GM12878 (cell line): ENCODE measurements around the gene RASGRP3. TPM values are rescaled to one million over a fixed set of nuclear protein-coding genes. Genes with fewer than 3 reads are reported as not detected.
A peak's percentile ranks its signal among the peaks of the same experiment; 100 is the strongest.

Source experiments
- ATAC-seq: fragments of 200-7000 bp; cut with Tn5 transposase; 3 replicates; pipeline ENCODE4 v1.9.1; 2020; ENCODE audit warnings: mild to moderate bottlenecking, moderate library complexity
- BruUV-seq: library from RNA; stranded (reverse); fragments of 400-500 nt; replicated peaks from 2 replicates; lab custom pipeline; 2021; lab: Mats Ljungman, UMichigan
- CTCF ChIA-PET: fragments of 300-600 bp; sonication (Branson Sonifier 250); formaldehyde crosslinking; extraction: SDS; loops from one replicate; lab custom pipeline; 2021; ENCODE audit warnings: inconsistent platforms; lab: Yijun Ruan, JAX
- POLR2A ChIA-PET: fragments of 350-600 bp; formaldehyde crosslinking; extraction: SDS; loops from one replicate; lab custom pipeline; 2021; ENCODE audit warnings: inconsistent platforms; lab: Charles Lee
- RAD21 ChIA-PET: fragments of 300-600 bp; sonication (Branson Sonifier 250); formaldehyde crosslinking; loops from one replicate; lab custom pipeline; 2023; ENCODE audit warnings: antibody characterized with exemption; ENCODE audit not compliant: unreplicated experiment; lab: Charles Lee
- SMC1A ChIA-PET: fragments of 300-600 bp; sonication (Branson Sonifier 250); formaldehyde crosslinking; loops from one replicate; lab custom pipeline; 2023; ENCODE audit not compliant: unreplicated experiment, uncharacterized antibody; lab: Charles Lee
- DNase-seq: peaks from one replicate; pipeline ENCODE4 v3.0.0-alpha.2; 2011; ENCODE audit warnings: low read depth, low spot score
- FAIRE-seq: peaks from 3 replicates; lab custom pipeline; 2011; peaks lifted over from hg19 to GRCh38; lab: Jason Lieb, UNC
- H2AFZ ChIP-seq: 2 replicates; pipeline ENCODE4 v1.6.0; 2011; ENCODE audit warnings: low read depth, low read length, control low read depth; ENCODE audit not compliant: control insufficient read depth
- H3K27ac ChIP-seq: 2 replicates; pipeline ENCODE4 v1.5.1; 2011; ENCODE audit warnings: control low read depth; ENCODE audit not compliant: control insufficient read depth, insufficient read depth
- H3K27me3 ChIP-seq, 2 experiments: replicated peaks in 1 of 2; 2 replicates each; pipeline versions ENCODE4 v1.6.0 to v1.6.1; 2011; ENCODE audit warnings: low read length in 1 of 2; ENCODE audit not compliant: control insufficient read depth in 2 of 2, insufficient read depth in 2 of 2
- H3K36me3 ChIP-seq, 2 experiments: 2 replicates each; pipeline ENCODE4 v1.5.1; 2011; ENCODE audit warnings: low read length in 1 of 2; ENCODE audit not compliant: control insufficient read depth in 2 of 2, insufficient read depth in 2 of 2
- H3K4me1 ChIP-seq: 2 replicates; pipeline ENCODE4 v1.6.1; 2011; ENCODE audit warnings: mild to moderate bottlenecking, low read length, moderate library complexity, mixed read lengths; ENCODE audit not compliant: control insufficient read depth, insufficient read depth
- H3K4me2 ChIP-seq: 2 replicates; pipeline ENCODE4 v1.6.0; 2011; ENCODE audit warnings: control low read depth; ENCODE audit not compliant: control insufficient read depth, insufficient read depth
- H3K4me3 ChIP-seq: fragments of 200-600 bp; sonication (generic); 2 replicates; pipeline ENCODE4 v1.5.1; 2016
- H3K79me2 ChIP-seq: 2 replicates; pipeline ENCODE4 v1.6.0; 2011; ENCODE audit warnings: low read length; ENCODE audit not compliant: control insufficient read depth, insufficient read depth
- H3K9ac ChIP-seq: 2 replicates; pipeline ENCODE4 v1.8.0; 2011; ENCODE audit warnings: low read length, control low read depth, mixed read lengths; ENCODE audit not compliant: control insufficient read depth, insufficient read depth
- H3K9me3 ChIP-seq: replicated peaks from 3 replicates; pipeline ENCODE4 v1.5.1; 2011; ENCODE audit warnings: mild to moderate bottlenecking, low read length; ENCODE audit not compliant: control insufficient read depth, insufficient read depth
- H4K20me1 ChIP-seq: 2 replicates; pipeline ENCODE4 v1.6.0; 2011; ENCODE audit not compliant: control insufficient read depth, insufficient read depth
- EP300 ChIP-seq, 2 experiments: fragments of 150-350 bp in 1 of 2; IDR thresholded peaks; 2 replicates each; pipeline ENCODE4 v1.6.1; 2011 to 2012; ENCODE audit warnings: low read depth in 2 of 2, low read length in 2 of 2, borderline replicate concordance in 1 of 2, improper control_type of control experiment in 1 of 2, inconsistent platforms in 1 of 2; ENCODE audit not compliant: control insufficient read depth in 1 of 2
- RCOR1 ChIP-seq: conservative IDR thresholded peaks from 2 replicates; pipeline ENCODE4 v1.6.1; 2012; ENCODE audit warnings: low read depth, low read length, improper control_type of control experiment
- SPI1 ChIP-seq: IDR thresholded peaks from 2 replicates; pipeline ENCODE4 v1.6.1; 2011; ENCODE audit warnings: low read depth, mild to moderate bottlenecking, low read length, moderate library complexity, borderline replicate concordance; ENCODE audit not compliant: insufficient read depth
- TCF3 ChIP-seq: IDR thresholded peaks from 2 replicates; pipeline ENCODE4 v1.6.1; 2012; ENCODE audit warnings: low read depth, mild to moderate bottlenecking, low read length, borderline replicate concordance; ENCODE audit not compliant: insufficient read depth
- WGBS: methylation state at CpG from one replicate; pipeline ENCODE4 v1.1.6; 2016; ENCODE audit warnings: low lambda C conversion rate; ENCODE audit not compliant: insufficient replicate concordance, insufficient coverage; ENCODE audit errors: missing lambda C conversion rate; 5-methylcytosine and 5-hydroxymethylcytosine counted together
- in situ Hi-C: fragments of 300-500 bp; cut with MboI; formaldehyde crosslinking; loops from 9 replicates; pipeline ENCODE4 v1.14.3; 2018; ENCODE audit warnings: mixed read lengths
- intact Hi-C: fragments of 100-400 bp; cut with micrococcal nuclease; formaldehyde crosslinking; loops from one replicate; pipeline ENCODE4 v1.14.2; 2022; ENCODE audit not compliant: unreplicated experiment
- polyA plus RNA-seq, 11 experiments: library from polyadenylated mRNA; depleted of rRNA in 4 of 11; unstranded in 6 of 11; stranded (reverse) in 5 of 11; fragments of >200 nt; fragmentation: Nextera tagmentation in 4 of 11; fragmentation: Illumina TruSeq in 1 of 11; extraction: Ambion mirVana in 4 of 11; extraction: Trizol in 1 of 11; gene quantifications; 1 replicate in 1 of 11; 2 replicates in 10 of 11; pipeline versions ENCODE4 v1.2.1 to v1.2.3, GENCODE V29; 2011 to 2016; ENCODE audit warnings: inconsistent platforms in 2 of 11, missing spikeins in 2 of 11, low read depth in 1 of 11
- total RNA-seq, 4 experiments: library from RNA; depleted of rRNA in 3 of 4; stranded (reverse); fragments of >200 nt in 3 of 4; fragmentation: Illumina TruSeq in 1 of 4; extraction: Trizol in 1 of 4; gene quantifications; 2 replicates each; pipeline versions ENCODE4 v1.2.1 to v1.2.3, GENCODE V29; 2013 to 2021

The RASGRP3 gene
- total and polyA plus RNA-seq, 10 of the 15 experiments (the other 5 are each of a cell fraction or from before 2014, with no cell fraction given), result 31.6 to 106 (median 64.7) TPM

DNA sequence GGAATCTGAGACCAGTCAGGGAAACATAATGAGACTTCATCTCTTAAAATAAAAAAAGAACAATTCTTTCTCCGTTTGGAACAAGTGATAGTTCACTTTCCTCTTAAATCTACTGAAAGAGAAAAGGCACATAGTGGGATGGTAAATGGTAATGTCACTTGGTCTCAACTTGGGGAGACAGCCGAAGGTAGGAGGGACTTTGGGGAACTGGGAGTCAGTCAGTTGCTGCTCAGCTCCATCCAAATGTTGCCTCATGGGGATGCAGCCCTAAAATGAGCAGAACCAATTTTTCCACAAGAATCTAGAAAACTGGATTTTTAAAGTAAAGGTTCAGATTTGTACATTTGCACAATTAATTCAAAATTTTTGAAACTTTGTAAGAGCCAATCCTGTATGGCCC is 19.2 kb downstream of the RASGRP3 start:
- Histone ChIP-seq H3K4me2 (peak overlapping the region; percentile 62), H3K27ac (peak overlapping the region; percentile 69), H3K9me3 (no peaks in the 10 kb centered on the region), H3K4me1 (peaks cover 75% of the 10 kb centered on the region), H3K36me3 (peaks cover 0 to 10% of the 10 kb centered on the region in 2 experiments; a peak in 2 of 4 replicates), H3K4me3 (peak overlapping the region; percentile 43; the same call in 1 of the 2 replicates), H3K9ac (peak overlapping the region; percentile 54), H4K20me1 (no peaks in the 10 kb centered on the region), H2AFZ (no peak overlapping the region), H3K27me3 (no peaks in the 10 kb centered on the region), H3K79me2 (peaks cover 96% of the 10 kb centered on the region)
- no TSS peak for BruUV-seq
- WGBS, result 0% methylated on average over 2 of the region's 2 CpGs
- ATAC-seq (no peak), DNase-seq (no peak), FAIRE-seq (no peak)
- in situ Hi-C loops (loop anchor here (25.0 kb wide), 1 partner anchor 1192 kb away; no protein-coding TSS in a partner anchor), intact Hi-C loops (loop anchor here (10.0 kb wide), 1 partner anchor 1131 kb away; no protein-coding TSS in a partner anchor)
- ChIA-PET POLR2A (interaction anchor here (1.4 to 3.3 kb wide), 2 partner anchors 17 to 19 kb away, joined by 6 to 36 read pairs; partner anchors contain the start of gene RASGRP3), RAD21 (interaction anchor here (15.9 kb wide), 1 partner anchor 16 kb away, joined by 222 read pairs; the partner anchor contains the start of gene RASGRP3), CTCF (interaction anchor here (1.0 to 4.0 kb wide), 4 partner anchors 15 to 87 kb away, joined by 4 to 26 read pairs (median 6); partner anchors contain the start of gene RASGRP3), SMC1A (interaction anchor here (1.1 to 15.4 kb wide), 5 partner anchors 16 to 104 kb away, joined by 3 to 258 read pairs (median 4); partner anchors contain the start of genes FAM98A and RASGRP3)
- TF ChIP-seq RCOR1, result no peak
- TF ChIP-seq SPI1, result peak; percentile 38; the same call in 1 of the 2 replicates
- no peak for TF ChIP-seq EP300 (IDR thresholded peaks at IDR 0.05; ENCODE audit: borderline replicate concordance in 1 of 2, control insufficient read depth in 1 of 2, low read depth in 2 of 2, low read length in 2 of 2)
- TF ChIP-seq TCF3, result no peak
